Parathyroid adenoma (tissue), 2 donors: Measurements from ENCODE around the gene DENND6B.

Source experiments
- H2AFZ ChIP-seq: fragments of 300-600 bp; sonication (generic); one replicate; pipeline ENCODE4 v1.7.0; 2017; ENCODE audit warnings: antibody characterized with exemption, mild to moderate bottlenecking
- H3K27ac ChIP-seq: fragments of 300-600 bp; sonication (generic); one replicate; pipeline ENCODE4 v1.7.0; 2017
- H3K27me3 ChIP-seq: fragments of 300-600 bp; sonication (generic); one replicate; pipeline ENCODE4 v1.7.0; 2017; ENCODE audit warnings: low read length; ENCODE audit not compliant: control insufficient read depth, insufficient read depth
- H3K36me3 ChIP-seq: fragments of 300-600 bp; sonication (generic); one replicate; pipeline ENCODE4 v1.7.0; 2017; ENCODE audit warnings: low read length; ENCODE audit not compliant: control insufficient read depth, insufficient read depth
- H3K4me1 ChIP-seq: fragments of 300-600 bp; sonication (generic); one replicate; pipeline ENCODE4 v1.7.0; 2017; ENCODE audit warnings: control low read depth
- H3K4me2 ChIP-seq: fragments of 300-600 bp; sonication (generic); one replicate; pipeline ENCODE4 v1.7.0; 2017; ENCODE audit warnings: low read length
- H3K4me3 ChIP-seq: fragments of 300-600 bp; sonication (generic); one replicate; pipeline ENCODE4 v1.7.0; 2017; ENCODE audit warnings: low read depth, low read length
- H3K79me2 ChIP-seq: fragments of 300-600 bp; sonication (generic); one replicate; pipeline ENCODE4 v1.7.0; 2017; ENCODE audit warnings: control low read depth
- H3K9ac ChIP-seq: fragments of 300-600 bp; sonication (generic); one replicate; pipeline ENCODE4 v1.7.0; 2017; ENCODE audit warnings: mild to moderate bottlenecking
- H3K9me3 ChIP-seq: fragments of 300-600 bp; sonication (generic); one replicate; pipeline ENCODE4 v1.7.0; 2017; ENCODE audit warnings: low read length; ENCODE audit not compliant: control insufficient read depth
- TF ChIP-seq, protein P1 (sequence below): fragments of 300-600 bp; sonication (generic); IDR thresholded peaks from one replicate; pipeline ENCODE4 v1.7.0; 2017; ENCODE audit warnings: antibody characterized with exemption, mild to moderate bottlenecking
- donor health status: primary hyperparathyroidism.

DENND6B gene

DNA sequence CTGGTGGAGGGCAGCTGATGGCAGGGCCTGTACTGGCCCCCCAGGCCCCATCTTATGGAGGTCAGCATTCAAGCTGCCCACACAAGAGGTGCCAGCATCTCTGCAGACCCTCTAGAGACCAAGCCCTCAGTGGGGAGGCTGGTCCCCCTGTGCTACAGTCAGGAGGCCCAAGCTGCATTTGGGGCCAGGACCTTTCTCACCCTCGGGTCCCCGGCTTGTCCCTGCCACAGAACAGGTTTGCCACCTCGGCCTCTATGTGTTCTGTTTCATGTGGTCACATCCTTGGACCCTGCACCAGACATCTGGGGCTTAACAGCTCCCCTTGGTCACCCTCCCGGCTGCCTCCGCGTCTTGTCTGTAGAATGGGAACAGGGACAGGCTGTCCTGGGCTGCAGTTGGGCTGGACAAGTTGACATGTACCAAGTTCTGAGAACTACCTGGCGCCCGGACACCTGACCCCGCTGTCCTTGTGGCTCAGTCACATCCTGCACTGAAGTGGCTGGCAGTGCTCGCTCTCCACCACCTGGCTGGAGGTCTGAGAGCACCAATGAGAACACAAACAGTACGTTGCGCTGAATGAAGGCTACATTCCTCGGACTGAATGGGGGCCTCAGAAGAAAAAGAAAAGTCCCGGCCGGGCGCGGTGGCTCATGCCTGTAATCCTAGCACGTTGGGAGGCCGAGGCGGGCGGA, 16.6 kb downstream of the DENND6B start:
- Histone ChIP-seq H3K4me3 (no peak overlapping the region), H3K27me3 (no peaks in the 10 kb centered on the region), H3K9ac (no peak overlapping the region), H2AFZ (no peak overlapping the region), H3K9me3 (no peaks in the 10 kb centered on the region), H3K36me3 (no peaks in the 10 kb centered on the region), H3K79me2 (no peaks in the 10 kb centered on the region), H3K4me2 (no peak overlapping the region), H3K27ac (no peak overlapping the region), H3K4me1 (no peaks in the 10 kb centered on the region)
- TF ChIP-seq, protein P1, sequence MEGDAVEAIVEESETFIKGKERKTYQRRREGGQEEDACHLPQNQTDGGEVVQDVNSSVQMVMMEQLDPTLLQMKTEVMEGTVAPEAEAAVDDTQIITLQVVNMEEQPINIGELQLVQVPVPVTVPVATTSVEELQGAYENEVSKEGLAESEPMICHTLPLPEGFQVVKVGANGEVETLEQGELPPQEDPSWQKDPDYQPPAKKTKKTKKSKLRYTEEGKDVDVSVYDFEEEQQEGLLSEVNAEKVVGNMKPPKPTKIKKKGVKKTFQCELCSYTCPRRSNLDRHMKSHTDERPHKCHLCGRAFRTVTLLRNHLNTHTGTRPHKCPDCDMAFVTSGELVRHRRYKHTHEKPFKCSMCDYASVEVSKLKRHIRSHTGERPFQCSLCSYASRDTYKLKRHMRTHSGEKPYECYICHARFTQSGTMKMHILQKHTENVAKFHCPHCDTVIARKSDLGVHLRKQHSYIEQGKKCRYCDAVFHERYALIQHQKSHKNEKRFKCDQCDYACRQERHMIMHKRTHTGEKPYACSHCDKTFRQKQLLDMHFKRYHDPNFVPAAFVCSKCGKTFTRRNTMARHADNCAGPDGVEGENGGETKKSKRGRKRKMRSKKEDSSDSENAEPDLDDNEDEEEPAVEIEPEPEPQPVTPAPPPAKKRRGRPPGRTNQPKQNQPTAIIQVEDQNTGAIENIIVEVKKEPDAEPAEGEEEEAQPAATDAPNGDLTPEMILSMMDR: no peak

DNA sequence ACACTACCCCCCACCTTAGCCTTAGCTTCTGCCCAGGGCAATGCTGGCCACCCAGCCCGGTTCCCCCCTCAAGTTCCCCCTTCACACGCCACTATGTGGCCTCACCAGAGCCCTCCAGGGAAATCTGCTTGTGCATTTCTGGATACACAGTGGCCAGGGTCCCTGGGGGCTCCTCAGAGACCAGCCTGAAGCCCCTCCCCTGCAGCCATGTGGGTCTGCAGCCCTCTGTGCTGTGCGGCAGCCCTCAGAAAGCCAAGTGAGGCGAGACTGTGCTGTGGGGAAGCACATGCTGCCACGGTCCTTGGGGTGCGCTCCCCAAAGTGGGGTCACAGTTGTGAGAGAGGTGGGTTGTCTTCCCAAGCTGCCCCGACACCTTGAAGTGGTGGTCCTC, 17.2 kb downstream of the DENND6B start:
- no peaks in the 10 kb centered on the region for H3K9me3 ChIP-seq
- no peak overlapping the region for H3K27ac ChIP-seq
- H3K4me1 ChIP-seq: no peaks in the 10 kb centered on the region
- no peaks in the 10 kb centered on the region for H3K36me3 ChIP-seq
- H3K9ac ChIP-seq: no peak overlapping the region
- TF ChIP-seq, protein P1: no peak
- H2AFZ ChIP-seq: no peak overlapping the region
- H3K79me2 ChIP-seq: no peaks in the 10 kb centered on the region
- H3K27me3 ChIP-seq: no peaks in the 10 kb centered on the region
- no peak overlapping the region for H3K4me3 ChIP-seq
- no peak overlapping the region for H3K4me2 ChIP-seq

DNA sequence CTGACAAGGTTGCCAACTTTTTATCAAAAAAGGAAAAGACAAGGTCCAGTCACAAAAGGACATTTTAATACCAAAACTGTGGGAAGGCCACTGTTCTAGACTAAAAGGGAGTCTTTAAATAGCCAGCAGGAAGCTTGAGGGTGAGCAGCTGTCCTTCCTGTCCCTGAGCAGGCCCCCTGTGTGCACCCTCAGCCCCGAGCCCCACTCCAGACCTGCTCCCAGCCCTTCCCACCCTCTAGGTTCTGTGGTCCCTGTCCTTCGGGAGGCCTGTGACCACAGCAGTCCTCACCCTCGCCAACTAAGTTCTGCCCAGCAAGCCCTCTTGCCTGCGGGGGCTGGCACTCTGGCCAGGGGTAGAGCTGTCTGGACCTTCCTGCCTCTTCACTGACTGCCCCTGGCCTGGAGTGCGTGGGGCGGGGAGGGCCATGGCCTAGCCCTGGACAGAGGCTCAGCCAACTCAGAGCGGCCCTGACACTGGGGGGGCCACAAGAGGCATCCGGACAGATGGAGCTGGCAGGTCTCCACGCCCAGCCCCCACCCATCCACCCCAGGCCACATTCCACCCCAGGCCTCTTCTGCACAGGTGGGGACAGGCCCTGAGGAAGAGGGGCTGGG, 17.7 kb downstream of the DENND6B start:
- Histone ChIP-seq H2AFZ (no peak overlapping the region), H3K4me2 (no peak overlapping the region), H3K27me3 (no peaks in the 10 kb centered on the region), H3K36me3 (no peaks in the 10 kb centered on the region), H3K27ac (peak overlapping the region; percentile 47), H3K79me2 (peaks cover 2% of the 10 kb centered on the region), H3K9ac (no peak overlapping the region), H3K4me1 (peaks cover 3% of the 10 kb centered on the region), H3K4me3 (no peak overlapping the region), H3K9me3 (no peaks in the 10 kb centered on the region)
- TF ChIP-seq, protein P1: no peak

DNA sequence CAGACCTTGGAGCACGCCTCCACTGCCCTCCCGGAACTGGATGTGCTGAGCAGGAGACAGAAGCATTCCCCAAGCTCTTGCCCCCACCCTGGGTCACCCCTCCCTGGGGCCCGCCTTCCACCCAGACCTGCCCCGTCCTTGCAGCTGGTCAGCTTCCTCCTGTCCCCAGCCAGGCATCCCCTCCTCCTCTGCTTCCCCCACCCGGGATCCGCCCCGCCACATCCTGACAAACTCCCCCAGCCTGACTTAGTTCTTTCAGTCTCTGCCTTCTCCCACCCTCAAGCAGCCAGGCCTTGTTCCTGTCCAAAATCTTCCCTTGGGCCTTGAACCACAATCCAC, 18.2 kb downstream of the DENND6B start:
- no peak overlapping the region for H3K4me3 ChIP-seq
- no peaks in the 10 kb centered on the region for H3K27me3 ChIP-seq
- no peak overlapping the region for H3K9ac ChIP-seq
- TF ChIP-seq, protein P1: no peak
- H3K9me3 ChIP-seq: no peaks in the 10 kb centered on the region
- no peak overlapping the region for H3K4me2 ChIP-seq
- H3K4me1 ChIP-seq: peaks cover 3% of the 10 kb centered on the region
- no peaks in the 10 kb centered on the region for H3K36me3 ChIP-seq
- peaks cover 2% of the 10 kb centered on the region for H3K79me2 ChIP-seq
- H2AFZ ChIP-seq: no peak overlapping the region
- peak overlapping the region; percentile 47 for H3K27ac ChIP-seq
